ENCODE data around the gene CDK8. TPM values are rescaled to one million over a fixed set of nuclear protein-coding genes. Genes with fewer than 3 reads are reported as not detected.

The CDK8 gene
- polyA plus RNA-seq, 2 of the 4 experiments (the other 2 are of a cell fraction) = 9.9 to 20.9 TPM

GRCh38 chr13:26390203-26390602 is 136.3 kb downstream of the CDK8 start:
- no peaks in the 10 kb centered on the region for H3K9me3 ChIP-seq
- no peak for ATAC-seq
- WGBS (ENCODE audit: missing lambda C conversion rate) = 72% methylated on average over 3 of the region's 3 CpGs
- TF ChIP-seq FOXS1 (CRISPR knock-in tag; IDR thresholded peaks at IDR 0.05) (no peak), CHD4 (IDR thresholded peaks at IDR 0.05; ENCODE audit: borderline replicate concordance) (no peak), HDAC2 (IDR thresholded peaks at IDR 0.05) (no peak), MAZ (IDR thresholded peaks at IDR 0.05; ENCODE audit: borderline replicate concordance, low read depth, low read length) (no peak), ZSCAN20 (CRISPR knock-in tag; IDR thresholded peaks at IDR 0.05) (no peak), POLR2AphosphoS2 (conservative IDR thresholded peaks at IDR 0.05; ENCODE audit: low read length) (no peak), RAD21 (conservative IDR thresholded peaks at IDR 0.05 in 1 of 2, IDR thresholded peaks at IDR 0.05 in 1 of 2) (no peak), BHLHE40 (IDR thresholded peaks at IDR 0.05; ENCODE audit: low read depth, low read length) (no peak), HMGXB4 (CRISPR knock-in tag; IDR thresholded peaks at IDR 0.05; ENCODE audit: borderline replicate concordance) (no peak), ZFP36 (IDR thresholded peaks at IDR 0.05; ENCODE audit: borderline replicate concordance, partially characterized antibody) (no peak), MAFK (IDR thresholded peaks at IDR 0.05; ENCODE audit: partially characterized antibody) (no peak), USF2 (IDR thresholded peaks at IDR 0.05) (no peak), FOSL2 (IDR thresholded peaks at IDR 0.05) (no peak), FOSL2 (CRISPR knock-in tag; IDR thresholded peaks at IDR 0.05) (no peak), HES2 (IDR thresholded peaks at IDR 0.05) (no peak), ZNF302 (CRISPR knock-in tag; IDR thresholded peaks at IDR 0.05) (no peak)
- TF ChIP-seq, protein P1, sequence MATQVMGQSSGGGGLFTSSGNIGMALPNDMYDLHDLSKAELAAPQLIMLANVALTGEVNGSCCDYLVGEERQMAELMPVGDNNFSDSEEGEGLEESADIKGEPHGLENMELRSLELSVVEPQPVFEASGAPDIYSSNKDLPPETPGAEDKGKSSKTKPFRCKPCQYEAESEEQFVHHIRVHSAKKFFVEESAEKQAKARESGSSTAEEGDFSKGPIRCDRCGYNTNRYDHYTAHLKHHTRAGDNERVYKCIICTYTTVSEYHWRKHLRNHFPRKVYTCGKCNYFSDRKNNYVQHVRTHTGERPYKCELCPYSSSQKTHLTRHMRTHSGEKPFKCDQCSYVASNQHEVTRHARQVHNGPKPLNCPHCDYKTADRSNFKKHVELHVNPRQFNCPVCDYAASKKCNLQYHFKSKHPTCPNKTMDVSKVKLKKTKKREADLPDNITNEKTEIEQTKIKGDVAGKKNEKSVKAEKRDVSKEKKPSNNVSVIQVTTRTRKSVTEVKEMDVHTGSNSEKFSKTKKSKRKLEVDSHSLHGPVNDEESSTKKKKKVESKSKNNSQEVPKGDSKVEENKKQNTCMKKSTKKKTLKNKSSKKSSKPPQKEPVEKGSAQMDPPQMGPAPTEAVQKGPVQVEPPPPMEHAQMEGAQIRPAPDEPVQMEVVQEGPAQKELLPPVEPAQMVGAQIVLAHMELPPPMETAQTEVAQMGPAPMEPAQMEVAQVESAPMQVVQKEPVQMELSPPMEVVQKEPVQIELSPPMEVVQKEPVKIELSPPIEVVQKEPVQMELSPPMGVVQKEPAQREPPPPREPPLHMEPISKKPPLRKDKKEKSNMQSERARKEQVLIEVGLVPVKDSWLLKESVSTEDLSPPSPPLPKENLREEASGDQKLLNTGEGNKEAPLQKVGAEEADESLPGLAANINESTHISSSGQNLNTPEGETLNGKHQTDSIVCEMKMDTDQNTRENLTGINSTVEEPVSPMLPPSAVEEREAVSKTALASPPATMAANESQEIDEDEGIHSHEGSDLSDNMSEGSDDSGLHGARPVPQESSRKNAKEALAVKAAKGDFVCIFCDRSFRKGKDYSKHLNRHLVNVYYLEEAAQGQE (IDR thresholded peaks at IDR 0.05) = no peak
- TF ChIP-seq, protein P2, sequence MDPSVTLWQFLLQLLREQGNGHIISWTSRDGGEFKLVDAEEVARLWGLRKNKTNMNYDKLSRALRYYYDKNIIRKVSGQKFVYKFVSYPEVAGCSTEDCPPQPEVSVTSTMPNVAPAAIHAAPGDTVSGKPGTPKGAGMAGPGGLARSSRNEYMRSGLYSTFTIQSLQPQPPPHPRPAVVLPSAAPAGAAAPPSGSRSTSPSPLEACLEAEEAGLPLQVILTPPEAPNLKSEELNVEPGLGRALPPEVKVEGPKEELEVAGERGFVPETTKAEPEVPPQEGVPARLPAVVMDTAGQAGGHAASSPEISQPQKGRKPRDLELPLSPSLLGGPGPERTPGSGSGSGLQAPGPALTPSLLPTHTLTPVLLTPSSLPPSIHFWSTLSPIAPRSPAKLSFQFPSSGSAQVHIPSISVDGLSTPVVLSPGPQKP (IDR thresholded peaks at IDR 0.05; ENCODE audit: low read depth, low read length) = no peak
- no peak overlapping the region for H3K27ac ChIP-seq
- ChIA-PET POLR2A (no interaction called here), CTCF (no interaction called here)
- H3K4me1 ChIP-seq = no peaks in the 10 kb centered on the region
- H3K4me3 ChIP-seq = no peak overlapping the region
- no peak for FAIRE-seq
- no peak for DNase-seq (ENCODE audit: low read depth in 1 of 2, low spot score in 1 of 2)
- no peak overlapping the region for H3K4me2 ChIP-seq

GRCh38 chr13:26400545-26400944 is 146.6 kb downstream of the CDK8 start:
- no peak for ATAC-seq
- Histone ChIP-seq H3K4me1 (no peaks in the 10 kb centered on the region), H3K4me2 (no peak overlapping the region), H3K9me3 (no peaks in the 10 kb centered on the region), H3K27ac (no peak overlapping the region), H3K4me3 (no peak overlapping the region)
- ChIA-PET POLR2A (no interaction called here), CTCF (interaction anchor here (1.0 kb wide), 1 partner anchor 216 kb away, joined by 4 read pairs; no protein-coding TSS in a partner anchor)
- WGBS (ENCODE audit: missing lambda C conversion rate) = 100% methylated on average over 1 of the region's 1 CpG
- no peak for DNase-seq (ENCODE audit: low read depth in 1 of 2, low spot score in 1 of 2)
- FAIRE-seq = no peak
- TF ChIP-seq CBX8 (IDR thresholded peaks at IDR 0.05) = no peak
- no peak for TF ChIP-seq NPAS2 (CRISPR knock-in tag; IDR thresholded peaks at IDR 0.05; ENCODE audit: borderline replicate concordance)
- TF ChIP-seq CHD2 (IDR thresholded peaks at IDR 0.05; ENCODE audit: low read length, partially characterized antibody) = no peak
- no peak for TF ChIP-seq TFCP2L1 (CRISPR knock-in tag; IDR thresholded peaks at IDR 0.05)
- TF ChIP-seq RNF2 (IDR thresholded peaks at IDR 0.05; ENCODE audit: borderline replicate concordance, low read depth) = no peak
- no peak for TF ChIP-seq SREBF2 (IDR thresholded peaks at IDR 0.05)
- no peak for TF ChIP-seq HEYL (CRISPR knock-in tag; IDR thresholded peaks at IDR 0.05)
- TF ChIP-seq MAZ (IDR thresholded peaks at IDR 0.05; ENCODE audit: borderline replicate concordance, low read depth, low read length) = no peak
- no peak for TF ChIP-seq JUNB (IDR thresholded peaks at IDR 0.05)
